ENCODE data around the gene ZNF581. TPM values are rescaled to one million over a fixed set of nuclear protein-coding genes. Genes with fewer than 3 reads are reported as not detected.

ZNF581 gene, protein sequence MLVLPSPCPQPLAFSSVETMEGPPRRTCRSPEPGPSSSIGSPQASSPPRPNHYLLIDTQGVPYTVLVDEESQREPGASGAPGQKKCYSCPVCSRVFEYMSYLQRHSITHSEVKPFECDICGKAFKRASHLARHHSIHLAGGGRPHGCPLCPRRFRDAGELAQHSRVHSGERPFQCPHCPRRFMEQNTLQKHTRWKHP
- 41.1 TPM for polyA plus RNA-seq (2013, experiment 1 of 4)
- 40.1 TPM for polyA plus RNA-seq (2013, experiment 2 of 4)
- 41.4 TPM for polyA plus RNA-seq (2013, experiment 3 of 4)
- 45.9 TPM for polyA plus RNA-seq (2013, experiment 4 of 4)

DNA sequence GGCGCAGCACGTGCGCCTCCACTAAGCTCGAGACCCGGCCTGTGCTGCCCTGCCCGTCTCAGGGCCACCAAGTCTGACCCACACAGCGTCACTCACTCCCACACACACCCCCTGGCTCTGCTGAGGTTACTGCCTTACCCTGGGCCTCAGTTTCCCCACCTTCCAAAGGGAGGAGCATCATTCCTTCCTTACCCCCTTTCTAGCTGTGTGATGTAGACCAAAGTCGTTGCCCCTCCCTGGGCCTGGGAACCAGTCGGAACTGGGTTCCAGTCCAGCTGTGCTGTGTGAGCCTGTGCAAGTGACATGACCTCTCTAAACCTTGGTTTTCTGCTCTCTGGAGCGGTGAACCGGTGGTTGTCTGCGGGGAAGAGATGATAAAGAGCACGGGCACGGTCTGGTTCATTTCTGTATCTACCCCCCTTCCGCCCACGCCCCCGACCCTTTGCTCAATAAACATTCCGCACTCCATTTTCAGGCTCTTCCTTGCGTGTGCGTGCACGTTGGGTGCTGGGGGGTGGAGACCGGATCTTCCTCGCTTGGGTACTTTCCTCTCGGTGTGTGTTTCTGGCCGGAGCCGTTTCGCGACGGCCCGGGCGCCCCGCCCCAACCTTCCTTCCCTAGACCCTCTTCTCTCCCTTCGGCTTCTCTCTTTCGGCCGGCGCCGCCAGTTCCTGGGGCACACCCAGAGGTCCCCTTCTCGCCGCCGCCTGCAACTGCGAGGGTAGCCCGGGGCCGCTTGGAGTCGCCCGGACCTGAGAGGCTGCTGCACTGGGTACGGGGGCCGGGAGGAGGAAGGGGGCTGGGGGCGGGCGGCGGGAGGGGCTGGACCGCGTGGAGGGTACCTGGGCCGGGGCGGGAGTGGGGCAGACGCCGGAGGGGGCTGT lies at the start of gene ZNF581:
Gene ZNF581 (plus strand): TSS at position 647 of the 884 bp plus-strand sequence. CDS start 923 bp downstream, outside the sequence.
- Histone ChIP-seq H3K27me3 (ENCODE audit: control insufficient read depth, insufficient read depth, low read length, poor library complexity, severe bottlenecking) (no peaks in the 10 kb centered on the region), H3K9me3 (ENCODE audit: control insufficient read depth, low read length) (no peaks in the 10 kb centered on the region), H3K4me1 (ENCODE audit: control insufficient read depth, insufficient read depth, low read length) (peaks cover 30% of the 10 kb centered on the region), H3K36me3 (ENCODE audit: control insufficient read depth, insufficient read depth, low read length) (peaks cover 14% of the 10 kb centered on the region), H3K27ac (ENCODE audit: insufficient read depth, low read depth, low read length, poor library complexity, severe bottlenecking) (peak within 1 kb of the TSS; percentile 77), H3K4me3 (ENCODE audit: insufficient read depth, low read depth, low read length) (peak within 1 kb of the TSS; percentile 59)
- 1% methylated on average over 56 of the region's 56 CpGs for WGBS, 2 experiments

DNA sequence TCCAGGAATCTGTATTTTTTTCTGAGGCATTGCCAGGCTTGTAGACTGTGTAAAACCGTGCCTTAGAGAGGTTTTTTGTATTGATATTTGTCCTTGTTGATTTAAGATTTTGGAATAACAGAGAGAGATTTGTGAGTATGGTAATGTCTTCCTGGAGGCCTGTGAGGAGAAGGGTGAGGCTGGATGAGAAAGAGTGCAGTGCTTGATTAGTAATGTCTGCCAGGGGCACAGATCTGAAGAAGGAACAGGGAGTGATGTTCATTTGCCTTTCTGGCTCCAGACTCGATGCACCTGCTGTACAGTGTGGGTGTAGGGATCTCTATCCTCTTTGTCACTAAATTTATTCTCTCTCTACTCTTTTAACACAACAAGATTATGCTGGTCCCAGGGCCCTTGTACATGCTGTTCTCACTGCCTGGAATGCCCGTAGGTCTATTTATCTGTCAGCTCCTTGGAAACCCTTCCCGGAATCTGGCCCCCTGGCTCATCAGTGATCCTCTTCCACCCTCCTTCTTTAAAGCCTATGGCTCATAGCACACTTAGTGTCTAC lies 48.4 kb upstream of the ZNF581 start:
- Histone ChIP-seq H3K4me3 (ENCODE audit: insufficient read depth, low read depth, low read length) (no peak overlapping the region), H3K27ac (ENCODE audit: insufficient read depth, low read depth, low read length, poor library complexity, severe bottlenecking) (no peak overlapping the region), H3K27me3 (ENCODE audit: control insufficient read depth, insufficient read depth, low read length, poor library complexity, severe bottlenecking) (no peaks in the 10 kb centered on the region), H3K4me1 (ENCODE audit: control insufficient read depth, insufficient read depth, low read length) (peaks cover 12% of the 10 kb centered on the region), H3K9me3 (ENCODE audit: control insufficient read depth, low read length) (no peaks in the 10 kb centered on the region), H3K36me3 (ENCODE audit: control insufficient read depth, insufficient read depth, low read length) (peaks cover 17% of the 10 kb centered on the region)
- 96 to 97% methylated on average over 4 of the region's 4 CpGs for WGBS, 2 experiments

DNA sequence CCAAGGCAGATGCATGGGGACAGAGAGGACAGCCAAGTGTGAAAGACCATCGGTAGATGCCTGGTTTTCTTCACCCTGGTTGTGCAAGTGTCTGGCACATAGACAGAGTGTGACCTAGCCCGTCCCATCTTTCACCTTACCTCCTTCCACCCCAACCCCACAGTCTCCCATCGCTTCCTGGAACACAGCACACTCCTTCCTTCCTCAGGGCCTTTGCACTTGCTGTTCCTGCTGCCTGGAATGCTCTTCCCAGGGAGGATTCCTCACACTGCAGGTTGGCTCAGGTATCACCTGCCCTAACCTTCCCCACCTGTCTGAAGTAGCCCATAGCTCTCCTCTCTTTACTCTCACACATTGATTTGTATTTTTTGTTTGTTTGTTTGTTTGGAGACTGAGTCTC lies 47.1 kb upstream of the ZNF581 start:
- H3K9me3 ChIP-seq (ENCODE audit: control insufficient read depth, low read length) = no peaks in the 10 kb centered on the region
- no peak overlapping the region for H3K27ac ChIP-seq (ENCODE audit: insufficient read depth, low read depth, low read length, poor library complexity, severe bottlenecking)
- no peaks in the 10 kb centered on the region for H3K27me3 ChIP-seq (ENCODE audit: control insufficient read depth, insufficient read depth, low read length, poor library complexity, severe bottlenecking)
- 92 to 94% methylated on average over 3 of the region's 3 CpGs for WGBS, 2 experiments
- H3K36me3 ChIP-seq (ENCODE audit: control insufficient read depth, insufficient read depth, low read length) = peaks cover 17% of the 10 kb centered on the region
- peaks cover 12% of the 10 kb centered on the region for H3K4me1 ChIP-seq (ENCODE audit: control insufficient read depth, insufficient read depth, low read length)
- no peak overlapping the region for H3K4me3 ChIP-seq (ENCODE audit: insufficient read depth, low read depth, low read length)

DNA sequence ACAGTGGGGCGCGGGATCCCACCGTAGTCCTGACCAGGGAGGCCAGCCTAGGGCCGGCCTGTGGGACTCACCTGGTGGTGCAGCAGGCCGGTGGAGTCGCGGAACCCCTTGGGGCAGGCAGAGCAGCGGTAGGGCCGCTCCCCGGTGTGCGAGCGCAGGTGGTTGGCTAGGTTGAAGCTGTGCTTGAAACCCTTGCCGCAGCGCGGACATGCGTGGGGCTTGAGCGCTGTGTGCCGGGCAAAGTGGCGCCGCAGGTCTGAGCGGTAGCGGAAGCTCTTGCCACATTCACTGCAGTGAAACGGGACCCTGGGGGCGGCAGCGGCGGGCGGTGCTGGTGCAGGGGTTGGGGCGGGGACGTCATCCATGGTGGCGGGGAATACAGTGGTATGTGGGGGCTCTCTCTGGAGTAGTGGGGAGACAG lies 45.9 kb upstream of the ZNF581 start:
- no peak overlapping the region for H3K27ac ChIP-seq (ENCODE audit: insufficient read depth, low read depth, low read length, poor library complexity, severe bottlenecking)
- WGBS, 2 experiments = 94 to 95% methylated on average over 29 to 30 of the region's 30 CpGs
- H3K9me3 ChIP-seq (ENCODE audit: control insufficient read depth, low read length) = no peaks in the 10 kb centered on the region
- peaks cover 12% of the 10 kb centered on the region for H3K4me1 ChIP-seq (ENCODE audit: control insufficient read depth, insufficient read depth, low read length)
- no peaks in the 10 kb centered on the region for H3K27me3 ChIP-seq (ENCODE audit: control insufficient read depth, insufficient read depth, low read length, poor library complexity, severe bottlenecking)
- no peak overlapping the region for H3K4me3 ChIP-seq (ENCODE audit: insufficient read depth, low read depth, low read length)
- peaks cover 15% of the 10 kb centered on the region for H3K36me3 ChIP-seq (ENCODE audit: control insufficient read depth, insufficient read depth, low read length)

DNA sequence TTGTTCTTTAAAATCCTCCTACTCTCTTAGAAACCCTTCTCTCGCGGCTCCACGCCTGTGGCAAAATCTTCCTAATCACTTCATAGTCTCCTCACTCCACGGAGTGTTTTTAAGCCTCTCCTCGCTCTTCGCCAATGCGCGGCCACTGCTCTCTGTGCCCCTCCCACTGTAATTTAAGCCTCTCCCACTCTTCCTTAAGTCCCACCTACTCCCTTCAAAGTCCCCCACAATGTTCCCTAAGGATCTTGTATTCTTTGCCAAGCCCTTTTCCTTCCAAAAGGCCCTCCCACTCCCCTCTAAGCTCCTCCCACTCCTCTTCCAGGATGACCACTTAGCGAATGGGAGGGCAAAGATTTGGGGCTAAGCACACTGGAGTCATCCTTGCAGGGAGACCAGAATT lies 45.4 kb upstream of the ZNF581 start:
- peaks cover 12% of the 10 kb centered on the region for H3K4me1 ChIP-seq (ENCODE audit: control insufficient read depth, insufficient read depth, low read length)
- H3K9me3 ChIP-seq (ENCODE audit: control insufficient read depth, low read length) = no peaks in the 10 kb centered on the region
- WGBS, 2 experiments = 73 to 81% methylated on average over 9 of the region's 9 CpGs
- no peak overlapping the region for H3K4me3 ChIP-seq (ENCODE audit: insufficient read depth, low read depth, low read length)
- H3K36me3 ChIP-seq (ENCODE audit: control insufficient read depth, insufficient read depth, low read length) = peaks cover 15% of the 10 kb centered on the region
- H3K27me3 ChIP-seq (ENCODE audit: control insufficient read depth, insufficient read depth, low read length, poor library complexity, severe bottlenecking) = no peaks in the 10 kb centered on the region
- H3K27ac ChIP-seq (ENCODE audit: insufficient read depth, low read depth, low read length, poor library complexity, severe bottlenecking) = no peak overlapping the region

DNA sequence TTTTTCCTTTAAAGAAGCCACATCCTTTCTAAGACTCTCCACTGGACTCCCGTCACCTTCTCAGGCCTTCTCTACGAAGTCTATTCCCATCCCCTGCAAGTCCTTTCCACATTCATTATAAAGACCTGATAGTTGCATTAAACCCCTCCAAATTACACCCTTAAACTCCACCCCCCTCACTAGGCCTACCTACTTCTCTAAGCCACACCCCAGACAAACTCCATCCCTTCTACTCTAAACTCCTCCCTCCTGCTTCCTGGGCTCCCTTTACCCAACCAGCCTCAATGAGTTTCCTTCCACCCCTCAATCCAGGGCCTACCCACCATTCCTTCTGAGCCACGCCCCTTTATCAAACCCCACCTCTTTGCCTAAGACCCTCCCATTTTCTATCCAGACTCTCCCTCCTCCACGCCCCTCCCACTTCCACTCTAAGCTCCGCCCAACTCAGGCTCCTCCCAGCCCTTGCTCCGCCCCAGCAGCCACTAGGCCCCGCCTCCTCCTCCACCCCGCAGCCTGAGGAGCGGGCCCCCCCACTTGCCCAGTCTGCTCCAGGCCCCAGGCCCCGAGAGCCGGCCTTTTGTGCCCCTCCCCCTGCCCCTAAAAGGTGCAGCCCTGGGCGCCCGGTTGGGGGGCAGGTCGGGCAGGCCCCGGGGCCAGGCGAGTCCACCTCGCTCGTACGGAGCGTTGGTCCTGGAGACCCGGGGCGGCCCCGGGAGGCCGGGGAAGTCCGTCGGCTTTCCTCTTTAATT lies 44.6 kb upstream of the ZNF581 start:
- peaks cover 15% of the 10 kb centered on the region for H3K36me3 ChIP-seq (ENCODE audit: control insufficient read depth, insufficient read depth, low read length)
- peak overlapping the region; percentile 62 for H3K4me3 ChIP-seq (ENCODE audit: insufficient read depth, low read depth, low read length)
- peaks cover 12% of the 10 kb centered on the region for H3K4me1 ChIP-seq (ENCODE audit: control insufficient read depth, insufficient read depth, low read length)
- 7% methylated on average over 26 of the region's 26 CpGs for WGBS, 2 experiments
- H3K27ac ChIP-seq (ENCODE audit: insufficient read depth, low read depth, low read length, poor library complexity, severe bottlenecking) = peak overlapping the region; percentile 99
- no peaks in the 10 kb centered on the region for H3K27me3 ChIP-seq (ENCODE audit: control insufficient read depth, insufficient read depth, low read length, poor library complexity, severe bottlenecking)
- no peaks in the 10 kb centered on the region for H3K9me3 ChIP-seq (ENCODE audit: control insufficient read depth, low read length)

DNA sequence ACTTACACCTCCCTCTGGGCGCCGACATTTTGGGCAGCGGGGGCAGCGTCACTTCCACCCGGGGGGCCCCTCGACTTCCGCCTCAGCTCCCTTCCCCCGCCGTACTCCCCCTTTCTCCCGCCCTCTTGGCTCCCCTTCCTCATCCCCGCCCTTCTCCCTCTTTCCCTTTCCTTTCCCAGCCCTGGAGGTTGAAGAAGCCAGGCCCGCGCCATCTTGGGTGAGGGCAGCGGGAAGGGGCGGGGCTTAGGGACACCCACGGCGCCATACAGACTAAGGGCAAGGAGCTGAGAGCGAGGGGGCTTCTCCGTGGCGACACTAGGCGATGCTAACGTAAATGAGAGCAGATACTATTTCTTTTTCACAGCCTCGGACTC lies 44.0 kb upstream of the ZNF581 start, which contains the start of gene FIZ1:
Gene FIZ1 (minus strand): TSS at position 50 of the 374 bp plus-strand sequence. CDS start 1,652 bp downstream, outside the sequence.
- H3K4me1 ChIP-seq (ENCODE audit: control insufficient read depth, insufficient read depth, low read length) = peaks cover 12% of the 10 kb centered on the region
- no peaks in the 10 kb centered on the region for H3K9me3 ChIP-seq (ENCODE audit: control insufficient read depth, low read length)
- WGBS, 2 experiments = 0% methylated on average over 23 of the region's 23 CpGs
- H3K36me3 ChIP-seq (ENCODE audit: control insufficient read depth, insufficient read depth, low read length) = peaks cover 15% of the 10 kb centered on the region
- H3K27ac ChIP-seq (ENCODE audit: insufficient read depth, low read depth, low read length, poor library complexity, severe bottlenecking) = peak within 1 kb of the TSS; percentile 99
- no peaks in the 10 kb centered on the region for H3K27me3 ChIP-seq (ENCODE audit: control insufficient read depth, insufficient read depth, low read length, poor library complexity, severe bottlenecking)
- H3K4me3 ChIP-seq (ENCODE audit: insufficient read depth, low read depth, low read length) = peak within 1 kb of the TSS; percentile 62

DNA sequence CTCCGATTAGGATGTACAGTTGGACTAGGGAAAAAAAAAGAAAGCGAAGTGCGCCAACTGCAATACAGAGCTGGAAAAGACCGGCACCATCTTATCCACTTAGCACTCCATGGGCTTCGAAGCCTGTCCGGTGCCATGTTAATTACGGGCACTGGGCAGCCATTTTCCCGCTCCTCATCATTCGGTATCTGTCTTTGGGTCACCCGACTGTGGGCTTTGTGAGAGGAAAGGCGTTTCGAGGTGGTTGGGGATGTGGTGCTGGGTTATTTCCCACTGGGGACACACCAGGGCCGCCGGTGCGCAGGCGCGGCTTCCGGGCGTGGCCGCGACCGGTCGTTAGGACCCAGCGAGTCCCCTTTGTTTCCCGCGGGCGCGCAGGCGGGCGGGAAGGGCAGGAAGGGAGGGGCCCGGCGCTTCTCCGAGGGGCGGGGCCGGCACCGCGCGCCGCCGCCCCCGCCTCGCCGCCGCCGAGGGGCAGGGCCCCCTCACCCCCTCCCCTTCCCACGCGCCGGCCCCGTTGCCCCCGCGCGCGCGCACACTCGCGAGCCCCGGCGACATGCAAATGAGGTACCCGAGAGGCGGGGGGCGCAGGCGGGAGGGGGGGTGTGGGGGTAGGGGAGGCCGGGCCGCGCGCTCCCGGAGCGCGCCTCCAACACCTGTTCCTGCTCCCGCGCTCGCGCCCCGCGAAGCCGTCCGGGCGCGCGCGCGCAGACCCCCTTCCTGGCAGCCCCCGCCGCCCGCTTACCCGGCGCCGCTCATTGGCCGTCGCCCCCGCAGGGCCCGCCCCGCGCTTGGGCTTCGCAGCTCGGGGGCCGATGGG lies 43.4 kb upstream of the ZNF581 start, which contains the start of gene ZNF524:
Gene ZNF524 (plus strand): TSS at position 447 of the 820 bp plus-strand sequence. CDS start 1,825 bp downstream, outside the sequence.
- Histone ChIP-seq H3K4me3 (ENCODE audit: insufficient read depth, low read depth, low read length) (peak within 1 kb of the TSS; percentile 62), H3K9me3 (ENCODE audit: control insufficient read depth, low read length) (no peaks in the 10 kb centered on the region), H3K27ac (ENCODE audit: insufficient read depth, low read depth, low read length, poor library complexity, severe bottlenecking) (peak within 1 kb of the TSS; percentile 99), H3K36me3 (ENCODE audit: control insufficient read depth, insufficient read depth, low read length) (peaks cover 10% of the 10 kb centered on the region), H3K4me1 (ENCODE audit: control insufficient read depth, insufficient read depth, low read length) (peaks cover 12% of the 10 kb centered on the region), H3K27me3 (ENCODE audit: control insufficient read depth, insufficient read depth, low read length, poor library complexity, severe bottlenecking) (no peaks in the 10 kb centered on the region)
- whole genome bisulfite sequencing, 2 experiments = 0% methylated on average over 97 of the region's 97 CpGs

DNA sequence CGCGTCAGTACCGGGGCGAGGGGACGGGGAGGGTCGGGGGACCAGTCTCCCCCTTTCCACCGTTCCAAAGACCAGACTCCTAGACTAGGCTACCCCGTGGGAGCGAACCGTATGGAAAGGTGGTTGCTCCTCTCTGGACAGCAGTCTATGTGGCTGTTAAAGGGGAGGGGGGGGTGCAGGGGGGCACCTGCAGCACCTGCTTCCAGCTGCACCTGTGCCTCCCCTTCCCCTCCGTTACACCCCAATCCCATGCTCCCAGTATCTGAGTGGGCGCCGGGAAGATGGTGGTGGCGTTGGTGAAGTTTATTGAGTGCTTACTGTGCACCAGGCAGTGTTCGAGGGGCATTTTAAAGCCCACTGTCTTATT lies 42.8 kb upstream of the ZNF581 start:
- WGBS, 2 experiments = 12 to 16% methylated on average over 12 to 15 of the region's 15 CpGs

More for the DNA sequence above, 42.8 kb upstream of the ZNF581 start:
- H3K4me1 ChIP-seq (ENCODE audit: control insufficient read depth, insufficient read depth, low read length) = peaks cover 12% of the 10 kb centered on the region
- H3K9me3 ChIP-seq (ENCODE audit: control insufficient read depth, low read length) = no peaks in the 10 kb centered on the region
- H3K27ac ChIP-seq (ENCODE audit: insufficient read depth, low read depth, low read length, poor library complexity, severe bottlenecking) = peak overlapping the region; percentile 99
- no peaks in the 10 kb centered on the region for H3K27me3 ChIP-seq (ENCODE audit: control insufficient read depth, insufficient read depth, low read length, poor library complexity, severe bottlenecking)
- peak overlapping the region; percentile 62 for H3K4me3 ChIP-seq (ENCODE audit: insufficient read depth, low read depth, low read length)
- peaks cover 5% of the 10 kb centered on the region for H3K36me3 ChIP-seq (ENCODE audit: control insufficient read depth, insufficient read depth, low read length)

Data from ectodermal cell (in vitro differentiated cells).